ENCODE measurements around the gene GRAMD1B. TPM values are rescaled to one million over a fixed set of nuclear protein-coding genes. Genes with fewer than 3 reads are reported as not detected.

GRAMD1B gene
- total RNA-seq, 2 donors from 2014 or later, result 1.7 to 1.9 TPM

- no peaks in the 10 kb centered on the region for H3K9me3 ChIP-seq
- TF ChIP-seq CTCF (IDR thresholded peaks at IDR 0.05), result no peak
- H3K27ac ChIP-seq, result no peak overlapping the region
- DNase-seq, result no peak
- no peaks in the 10 kb centered on the region for H3K36me3 ChIP-seq
- peak overlapping the region; percentile 9 for H3K4me3 ChIP-seq
- intact Hi-C loops (cut with DNase I), result no loop called here
- H3K27me3 ChIP-seq, result no peaks in the 10 kb centered on the region
- peak overlapping the region in 1 of 2 donors; percentile 12 for H3K9ac ChIP-seq (ENCODE audit: low read depth in 2 of 2, low read length in 2 of 2)
- no peaks in the 10 kb centered on the region for H3K4me1 ChIP-seq
Observed at GRCh38 chr11:123560006-123560405, 129.9 kb downstream of the GRAMD1B start.

- Histone ChIP-seq H3K4me3 (no peak overlapping the region), H3K9me3 (no peaks in the 10 kb centered on the region), H3K4me1 (no peaks in the 10 kb centered on the region), H3K9ac (ENCODE audit: low read depth in 2 of 2, low read length in 2 of 2) (no peak overlapping the region), H3K36me3 (no peaks in the 10 kb centered on the region), H3K27ac (no peak overlapping the region), H3K27me3 (no peaks in the 10 kb centered on the region)
- DNase-seq, result no peak
- no peak for TF ChIP-seq CTCF (IDR thresholded peaks at IDR 0.05)
- intact Hi-C loops (cut with DNase I), result no loop called here
Observed at GRCh38 chr11:123561431-123561800, 131.3 kb downstream of the GRAMD1B start.

- TF ChIP-seq CTCF (IDR thresholded peaks at IDR 0.05), result no peak
- Histone ChIP-seq H3K27ac (no peak overlapping the region), H3K4me3 (no peak overlapping the region), H3K36me3 (no peaks in the 10 kb centered on the region), H3K4me1 (no peaks in the 10 kb centered on the region), H3K9me3 (no peaks in the 10 kb centered on the region), H3K9ac (ENCODE audit: low read depth in 2 of 2, low read length in 2 of 2) (no peak overlapping the region), H3K27me3 (no peaks in the 10 kb centered on the region)
- no peak for DNase-seq
- intact Hi-C loops (cut with DNase I), result no loop called here
Observed at GRCh38 chr11:123562158-123562557, 132.1 kb downstream of the GRAMD1B start.

GRCh38 chr11:123562829-123563228 lies 132.8 kb downstream of the GRAMD1B start:
- no peak overlapping the region for H3K9ac ChIP-seq (ENCODE audit: low read depth in 2 of 2, low read length in 2 of 2)
- no peak for DNase-seq
- no peak for TF ChIP-seq CTCF (IDR thresholded peaks at IDR 0.05)
- no peaks in the 10 kb centered on the region for H3K36me3 ChIP-seq
- H3K9me3 ChIP-seq, result no peaks in the 10 kb centered on the region
- H3K27ac ChIP-seq, result no peak overlapping the region
- no peak overlapping the region for H3K4me3 ChIP-seq
- intact Hi-C loops (cut with DNase I), result no loop called here
- no peaks in the 10 kb centered on the region for H3K4me1 ChIP-seq
- no peaks in the 10 kb centered on the region for H3K27me3 ChIP-seq

- Histone ChIP-seq H3K9me3 (no peaks in the 10 kb centered on the region), H3K4me3 (no peak overlapping the region), H3K9ac (ENCODE audit: low read depth in 2 of 2, low read length in 2 of 2) (no peak overlapping the region), H3K4me1 (no peaks in the 10 kb centered on the region), H3K27me3 (no peaks in the 10 kb centered on the region), H3K36me3 (no peaks in the 10 kb centered on the region), H3K27ac (no peak overlapping the region)
- TF ChIP-seq CTCF (IDR thresholded peaks at IDR 0.05), result no peak
- intact Hi-C loops (cut with DNase I), result no loop called here
- DNase-seq, result no peak
Observed at GRCh38 chr11:123564221-123564620, 134.2 kb downstream of the GRAMD1B start.

- Histone ChIP-seq H3K4me1 (no peaks in the 10 kb centered on the region), H3K36me3 (no peaks in the 10 kb centered on the region), H3K27ac (no peak overlapping the region), H3K9me3 (no peaks in the 10 kb centered on the region), H3K4me3 (no peak overlapping the region), H3K9ac (ENCODE audit: low read depth in 2 of 2, low read length in 2 of 2) (no peak overlapping the region), H3K27me3 (no peaks in the 10 kb centered on the region)
- no peak for TF ChIP-seq CTCF (IDR thresholded peaks at IDR 0.05)
- DNase-seq, result no peak
- intact Hi-C loops (cut with DNase I), result no loop called here
Observed at GRCh38 chr11:123566852-123567251, 136.8 kb downstream of the GRAMD1B start.
